ENCODE results near the gene IRX6.

The IRX6 gene

GRCh38 chr16:55323637-55324271 is at the start of gene IRX6:
Gene IRX6 (plus strand): TSS chr16:55324203. CDS start chr16:55325092, 889 bp downstream.
- Mint-ChIP-seq H3K4me1 (no peaks in the 10 kb centered on the region), H3K4me3 (no peak within 1 kb of the TSS), H3K27me3 (peaks cover 55% of the 10 kb centered on the region), H3K9me3 (no peaks in the 10 kb centered on the region), H3K36me3 (ENCODE audit: insufficient read depth) (peaks cover 2% of the 10 kb centered on the region), H3K27ac (ENCODE audit: low read depth) (no peak within 1 kb of the TSS)
- DNase-seq (ENCODE audit: low spot score in 2 of 2) (no peak), ATAC-seq (replicated peaks; ENCODE audit: extremely low read depth, poor library complexity, severe bottlenecking) (no peak)

GRCh38 chr16:55274391-55274790 is 49.6 kb upstream of the IRX6 start:
- ATAC-seq (replicated peaks; ENCODE audit: extremely low read depth, poor library complexity, severe bottlenecking) (no peak), DNase-seq (ENCODE audit: low spot score in 2 of 2) (no peak)
- no peaks in the 10 kb centered on the region for H3K9me3 Mint-ChIP-seq
- H3K27me3 Mint-ChIP-seq = peaks cover 9% of the 10 kb centered on the region
- H3K4me1 Mint-ChIP-seq = no peaks in the 10 kb centered on the region
- H3K36me3 Mint-ChIP-seq (ENCODE audit: insufficient read depth) = no peaks in the 10 kb centered on the region
- no peak overlapping the region for H3K4me3 Mint-ChIP-seq
- no peak overlapping the region for H3K27ac Mint-ChIP-seq (ENCODE audit: low read depth)

GRCh38 chr16:55275167-55275566 is 48.8 kb upstream of the IRX6 start:
- ATAC-seq (replicated peaks; ENCODE audit: extremely low read depth, poor library complexity, severe bottlenecking) (no peak), DNase-seq (ENCODE audit: low spot score in 2 of 2) (no peak)
- H3K4me1 Mint-ChIP-seq = no peaks in the 10 kb centered on the region
- no peak overlapping the region for H3K27ac Mint-ChIP-seq (ENCODE audit: low read depth)
- H3K9me3 Mint-ChIP-seq = no peaks in the 10 kb centered on the region
- peaks cover 9% of the 10 kb centered on the region for H3K27me3 Mint-ChIP-seq
- H3K4me3 Mint-ChIP-seq = no peak overlapping the region
- no peaks in the 10 kb centered on the region for H3K36me3 Mint-ChIP-seq (ENCODE audit: insufficient read depth)

- no peaks in the 10 kb centered on the region for H3K4me1 Mint-ChIP-seq
- peaks cover 9% of the 10 kb centered on the region for H3K27me3 Mint-ChIP-seq
- DNase-seq (ENCODE audit: low spot score in 2 of 2) (no peak), ATAC-seq (replicated peaks; ENCODE audit: extremely low read depth, poor library complexity, severe bottlenecking) (no peak)
- no peak overlapping the region for H3K27ac Mint-ChIP-seq (ENCODE audit: low read depth)
- no peaks in the 10 kb centered on the region for H3K9me3 Mint-ChIP-seq
- no peak overlapping the region for H3K4me3 Mint-ChIP-seq
- no peaks in the 10 kb centered on the region for H3K36me3 Mint-ChIP-seq (ENCODE audit: insufficient read depth)
Measured at GRCh38 chr16:55275869-55276268, 48.1 kb upstream of the IRX6 start.

- no peak for DNase-seq (ENCODE audit: low spot score in 2 of 2)
- H3K36me3 Mint-ChIP-seq (ENCODE audit: insufficient read depth) = no peaks in the 10 kb centered on the region
- no peak overlapping the region for H3K4me3 Mint-ChIP-seq
- H3K27me3 Mint-ChIP-seq = peaks cover 7% of the 10 kb centered on the region
- no peaks in the 10 kb centered on the region for H3K4me1 Mint-ChIP-seq
- no peak overlapping the region for H3K27ac Mint-ChIP-seq (ENCODE audit: low read depth)
- no peaks in the 10 kb centered on the region for H3K9me3 Mint-ChIP-seq
- no peak for ATAC-seq (replicated peaks; ENCODE audit: extremely low read depth, poor library complexity, severe bottlenecking)
Measured at GRCh38 chr16:55277536-55277935, 46.5 kb upstream of the IRX6 start.

GRCh38 chr16:55279598-55279997 is 44.4 kb upstream of the IRX6 start:
- Mint-ChIP-seq H3K9me3 (no peaks in the 10 kb centered on the region), H3K27me3 (peaks cover 18% of the 10 kb centered on the region), H3K4me1 (no peaks in the 10 kb centered on the region), H3K27ac (ENCODE audit: low read depth) (no peak overlapping the region), H3K4me3 (no peak overlapping the region), H3K36me3 (ENCODE audit: insufficient read depth) (no peaks in the 10 kb centered on the region)
- DNase-seq (ENCODE audit: low spot score in 2 of 2) = no peak
- no peak for ATAC-seq (replicated peaks; ENCODE audit: extremely low read depth, poor library complexity, severe bottlenecking)

GRCh38 chr16:55280587-55280986 is 43.4 kb upstream of the IRX6 start:
- no peak for DNase-seq (ENCODE audit: low spot score in 2 of 2)
- no peak for ATAC-seq (replicated peaks; ENCODE audit: extremely low read depth, poor library complexity, severe bottlenecking)
- Mint-ChIP-seq H3K9me3 (no peaks in the 10 kb centered on the region), H3K27ac (ENCODE audit: low read depth) (no peak overlapping the region), H3K4me3 (no peak overlapping the region), H3K4me1 (no peaks in the 10 kb centered on the region), H3K27me3 (peaks cover 24% of the 10 kb centered on the region), H3K36me3 (ENCODE audit: insufficient read depth) (no peaks in the 10 kb centered on the region)

GRCh38 chr16:55282441-55282840 is 41.6 kb upstream of the IRX6 start:
- H3K27ac Mint-ChIP-seq (ENCODE audit: low read depth) = no peak overlapping the region
- no peak overlapping the region for H3K4me3 Mint-ChIP-seq
- DNase-seq (ENCODE audit: low spot score in 2 of 2) (no peak), ATAC-seq (replicated peaks; ENCODE audit: extremely low read depth, poor library complexity, severe bottlenecking) (no peak)
- peaks cover 30% of the 10 kb centered on the region for H3K27me3 Mint-ChIP-seq
- peaks cover 4% of the 10 kb centered on the region for H3K9me3 Mint-ChIP-seq
- no peaks in the 10 kb centered on the region for H3K4me1 Mint-ChIP-seq
- no peaks in the 10 kb centered on the region for H3K36me3 Mint-ChIP-seq (ENCODE audit: insufficient read depth)

- no peaks in the 10 kb centered on the region for H3K4me1 Mint-ChIP-seq
- no peaks in the 10 kb centered on the region for H3K36me3 Mint-ChIP-seq (ENCODE audit: insufficient read depth)
- ATAC-seq (replicated peaks; ENCODE audit: extremely low read depth, poor library complexity, severe bottlenecking) = no peak
- peaks cover 34% of the 10 kb centered on the region for H3K27me3 Mint-ChIP-seq
- H3K9me3 Mint-ChIP-seq = peaks cover 6% of the 10 kb centered on the region
- no peak overlapping the region for H3K27ac Mint-ChIP-seq (ENCODE audit: low read depth)
- H3K4me3 Mint-ChIP-seq = no peak overlapping the region
- no peak for DNase-seq (ENCODE audit: low spot score in 2 of 2)
Measured at GRCh38 chr16:55283812-55284717, 39.9 kb upstream of the IRX6 start.

GRCh38 chr16:55284718-55285099 is 39.3 kb upstream of the IRX6 start:
- Mint-ChIP-seq H3K4me3 (no peak overlapping the region), H3K4me1 (no peaks in the 10 kb centered on the region), H3K27me3 (peaks cover 34% of the 10 kb centered on the region), H3K27ac (ENCODE audit: low read depth) (no peak overlapping the region), H3K9me3 (peaks cover 6% of the 10 kb centered on the region), H3K36me3 (ENCODE audit: insufficient read depth) (no peaks in the 10 kb centered on the region)
- DNase-seq (ENCODE audit: low spot score in 2 of 2) = no peak
- no peak for ATAC-seq (replicated peaks; ENCODE audit: extremely low read depth, poor library complexity, severe bottlenecking)

- DNase-seq (ENCODE audit: low spot score in 2 of 2) (no peak), ATAC-seq (replicated peaks; ENCODE audit: extremely low read depth, poor library complexity, severe bottlenecking) (no peak)
- Mint-ChIP-seq H3K4me1 (no peaks in the 10 kb centered on the region), H3K4me3 (no peak overlapping the region), H3K27ac (ENCODE audit: low read depth) (no peak overlapping the region), H3K9me3 (peaks cover 6% of the 10 kb centered on the region), H3K36me3 (ENCODE audit: insufficient read depth) (no peaks in the 10 kb centered on the region), H3K27me3 (peaks cover 34% of the 10 kb centered on the region)
Measured at GRCh38 chr16:55285586-55285985, 38.4 kb upstream of the IRX6 start.

GRCh38 chr16:55289353-55289752 is 34.6 kb upstream of the IRX6 start:
- peaks cover 6% of the 10 kb centered on the region for H3K9me3 Mint-ChIP-seq
- peaks cover 18% of the 10 kb centered on the region for H3K27me3 Mint-ChIP-seq
- no peak overlapping the region for H3K27ac Mint-ChIP-seq (ENCODE audit: low read depth)
- H3K4me3 Mint-ChIP-seq = no peak overlapping the region
- ATAC-seq (replicated peaks; ENCODE audit: extremely low read depth, poor library complexity, severe bottlenecking) = no peak
- no peaks in the 10 kb centered on the region for H3K4me1 Mint-ChIP-seq
- no peaks in the 10 kb centered on the region for H3K36me3 Mint-ChIP-seq (ENCODE audit: insufficient read depth)
- DNase-seq (ENCODE audit: low spot score in 2 of 2) = no peak

- Mint-ChIP-seq H3K4me3 (no peak overlapping the region), H3K36me3 (ENCODE audit: insufficient read depth) (no peaks in the 10 kb centered on the region), H3K9me3 (peaks cover 6% of the 10 kb centered on the region), H3K4me1 (no peaks in the 10 kb centered on the region), H3K27ac (ENCODE audit: low read depth) (no peak overlapping the region), H3K27me3 (peaks cover 9% of the 10 kb centered on the region)
- DNase-seq (ENCODE audit: low spot score in 2 of 2) (no peak), ATAC-seq (replicated peaks; ENCODE audit: extremely low read depth, poor library complexity, severe bottlenecking) (no peak)
Measured at GRCh38 chr16:55291847-55292246, 32.2 kb upstream of the IRX6 start.
